ENCODE results near the gene PSME1. TPM values are rescaled to one million over a fixed set of nuclear protein-coding genes. Genes with fewer than 3 reads are reported as not detected.

PSME1 gene
- total RNA-seq, 2 donors from 2014 or later = 68.6 to 108 TPM

DNA sequence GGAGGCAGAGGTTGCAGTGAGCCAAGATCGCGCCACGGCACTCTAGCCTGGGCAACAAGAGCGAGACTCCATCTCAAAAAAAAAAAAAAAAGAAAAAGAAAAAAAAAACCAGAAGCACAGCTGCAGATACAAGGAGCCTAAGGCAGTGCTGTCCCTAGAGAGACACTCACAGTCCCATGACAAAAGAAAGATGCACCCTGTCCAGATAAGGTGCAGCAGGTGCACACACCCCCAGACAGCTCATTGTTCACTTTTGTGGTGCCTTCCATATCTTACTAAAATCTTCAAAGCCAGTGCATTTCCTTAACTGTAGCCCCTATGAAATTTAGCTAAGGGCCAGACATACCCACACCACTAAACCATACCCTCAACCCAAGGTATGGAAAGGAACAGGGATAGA, 13.6 kb upstream of the PSME1 start:
- Mint-ChIP-seq H3K27ac (no peak overlapping the region), H3K27me3 (ENCODE audit: insufficient read depth) (no peaks in the 10 kb centered on the region), H3K4me3 (no peak overlapping the region), H3K9me3 (no peaks in the 10 kb centered on the region), H3K4me1 (peaks cover 4% of the 10 kb centered on the region), H3K36me3 (ENCODE audit: low read depth) (peaks cover 53% of the 10 kb centered on the region)
- Histone ChIP-seq H3K27me3 (ENCODE audit: control insufficient read depth, insufficient read depth, low read length, poor library complexity, severe bottlenecking) (no peaks in the 10 kb centered on the region), H3K9me3 (ENCODE audit: control insufficient read depth, low read length) (no peaks in the 10 kb centered on the region), H3K4me1 (ENCODE audit: control insufficient read depth, insufficient read depth, low read length) (no peaks in the 10 kb centered on the region), H3K4me3 (ENCODE audit: low read length) (no peak overlapping the region), H3K27ac (ENCODE audit: low read depth, low read length) (no peak overlapping the region), H3K36me3 (ENCODE audit: control insufficient read depth, insufficient read depth, low read length) (peaks cover 55% of the 10 kb centered on the region), H3K9ac (ENCODE audit: extremely low read depth, low read length, poor library complexity, severe bottlenecking) (no peak overlapping the region)
- no peak for DNase-seq
- 100% methylated on average over 4 of the region's 4 CpGs; no CpG with 5 or more reads in 1 of the 2 experiments for WGBS, 2 experiments (ENCODE audit: insufficient coverage in 1 of 2, insufficient read length in 1 of 2)
- TF ChIP-seq, protein P1, sequence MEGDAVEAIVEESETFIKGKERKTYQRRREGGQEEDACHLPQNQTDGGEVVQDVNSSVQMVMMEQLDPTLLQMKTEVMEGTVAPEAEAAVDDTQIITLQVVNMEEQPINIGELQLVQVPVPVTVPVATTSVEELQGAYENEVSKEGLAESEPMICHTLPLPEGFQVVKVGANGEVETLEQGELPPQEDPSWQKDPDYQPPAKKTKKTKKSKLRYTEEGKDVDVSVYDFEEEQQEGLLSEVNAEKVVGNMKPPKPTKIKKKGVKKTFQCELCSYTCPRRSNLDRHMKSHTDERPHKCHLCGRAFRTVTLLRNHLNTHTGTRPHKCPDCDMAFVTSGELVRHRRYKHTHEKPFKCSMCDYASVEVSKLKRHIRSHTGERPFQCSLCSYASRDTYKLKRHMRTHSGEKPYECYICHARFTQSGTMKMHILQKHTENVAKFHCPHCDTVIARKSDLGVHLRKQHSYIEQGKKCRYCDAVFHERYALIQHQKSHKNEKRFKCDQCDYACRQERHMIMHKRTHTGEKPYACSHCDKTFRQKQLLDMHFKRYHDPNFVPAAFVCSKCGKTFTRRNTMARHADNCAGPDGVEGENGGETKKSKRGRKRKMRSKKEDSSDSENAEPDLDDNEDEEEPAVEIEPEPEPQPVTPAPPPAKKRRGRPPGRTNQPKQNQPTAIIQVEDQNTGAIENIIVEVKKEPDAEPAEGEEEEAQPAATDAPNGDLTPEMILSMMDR (conservative IDR thresholded peaks at IDR 0.05) = no peak

DNA sequence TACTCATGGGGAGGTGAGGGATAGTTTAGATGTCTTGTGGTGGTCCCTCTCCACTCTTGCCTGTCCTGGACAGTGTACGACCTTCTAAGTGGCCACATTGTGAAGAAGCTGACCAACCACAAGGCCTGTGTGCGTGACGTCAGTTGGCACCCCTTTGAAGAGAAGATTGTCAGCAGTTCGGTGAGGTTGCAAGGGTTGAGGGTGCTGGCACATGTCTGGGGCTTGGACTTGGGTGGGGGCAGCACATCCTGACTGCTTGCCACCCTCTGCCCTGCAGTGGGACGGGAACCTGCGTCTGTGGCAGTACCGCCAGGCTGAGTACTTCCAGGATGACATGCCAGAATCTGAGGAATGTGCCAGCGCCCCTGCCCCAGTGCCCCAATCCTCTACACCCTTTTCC, 13.1 kb upstream of the PSME1 start:
- Mint-ChIP-seq H3K9me3 (no peaks in the 10 kb centered on the region), H3K36me3 (ENCODE audit: low read depth) (peaks cover 49% of the 10 kb centered on the region), H3K27ac (peak overlapping the region; percentile 39), H3K4me3 (no peak overlapping the region), H3K27me3 (ENCODE audit: insufficient read depth) (no peaks in the 10 kb centered on the region), H3K4me1 (peaks cover 4% of the 10 kb centered on the region)
- Histone ChIP-seq H3K4me1 (ENCODE audit: control insufficient read depth, insufficient read depth, low read length) (no peaks in the 10 kb centered on the region), H3K27me3 (ENCODE audit: control insufficient read depth, insufficient read depth, low read length, poor library complexity, severe bottlenecking) (no peaks in the 10 kb centered on the region), H3K36me3 (ENCODE audit: control insufficient read depth, insufficient read depth, low read length) (peaks cover 53% of the 10 kb centered on the region), H3K9ac (ENCODE audit: extremely low read depth, low read length, poor library complexity, severe bottlenecking) (no peak overlapping the region), H3K27ac (ENCODE audit: low read depth, low read length) (no peak overlapping the region), H3K4me3 (ENCODE audit: low read length) (no peak overlapping the region), H3K9me3 (ENCODE audit: control insufficient read depth, low read length) (no peaks in the 10 kb centered on the region)
- no peak for DNase-seq
- WGBS, 2 experiments (ENCODE audit: insufficient coverage in 1 of 2, insufficient read length in 1 of 2) = 94 to 98% methylated on average over 7 to 8 of the region's 8 CpGs
- TF ChIP-seq, protein P1 (conservative IDR thresholded peaks at IDR 0.05) = no peak

DNA sequence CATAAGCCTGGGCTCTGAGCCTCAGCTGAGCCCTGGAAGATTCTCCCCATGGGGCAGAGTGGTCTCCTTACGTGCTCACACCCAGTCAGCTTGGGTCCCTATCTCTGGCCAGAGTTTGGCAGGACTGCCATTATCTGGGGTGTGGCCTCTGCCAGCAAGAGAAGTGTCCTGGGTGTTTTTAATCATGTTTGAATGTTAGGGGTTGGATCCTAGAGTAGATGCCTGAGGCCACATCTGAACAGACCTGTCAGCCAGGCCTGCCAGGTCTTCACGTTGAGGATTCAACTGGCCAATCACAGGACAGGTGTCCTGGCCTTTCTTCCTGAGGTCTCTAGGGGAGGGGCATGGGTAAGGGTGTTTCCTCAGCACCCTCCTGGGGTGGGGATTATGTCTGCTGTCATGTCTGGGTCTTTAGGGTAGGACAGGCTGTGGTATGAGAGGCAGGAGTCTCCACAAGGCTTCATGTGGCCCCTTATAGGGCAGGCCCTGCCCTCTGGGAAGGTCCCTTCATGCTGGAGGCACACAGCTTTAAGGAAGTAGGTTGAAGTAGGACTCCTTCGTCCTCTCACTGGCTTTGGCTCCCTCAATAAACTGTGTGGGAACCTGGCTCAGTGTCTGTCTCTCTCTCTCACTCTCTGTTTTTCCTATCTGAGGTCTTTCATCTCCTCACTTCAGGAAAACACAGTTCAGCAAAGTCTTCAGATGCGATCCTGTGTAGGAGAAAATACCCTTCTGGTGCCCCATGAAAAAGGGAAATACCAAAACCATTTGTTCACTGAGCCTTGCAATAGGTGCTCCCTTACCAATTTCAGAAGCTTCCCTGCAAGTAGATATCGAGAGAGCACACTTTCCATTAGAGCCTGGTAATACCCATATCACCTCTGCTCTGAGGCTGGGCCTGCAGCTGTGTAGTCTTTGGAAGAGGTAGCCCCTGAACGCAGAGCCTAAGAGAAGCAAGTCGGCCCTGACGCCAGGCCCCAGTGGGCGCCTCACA, 12.3 kb upstream of the PSME1 start:
- peaks cover 44% of the 10 kb centered on the region for H3K36me3 ChIP-seq (ENCODE audit: control insufficient read depth, insufficient read depth, low read length)
- peak; percentile 62 for DNase-seq
- Mint-ChIP-seq H3K4me1 (peaks cover 4% of the 10 kb centered on the region), H3K4me3 (no peak overlapping the region), H3K9me3 (no peaks in the 10 kb centered on the region), H3K27me3 (ENCODE audit: insufficient read depth) (no peaks in the 10 kb centered on the region), H3K36me3 (ENCODE audit: low read depth) (peaks cover 40% of the 10 kb centered on the region), H3K27ac (peak overlapping the region; percentile 61)
- 90 to 92% methylated on average over 6 to 9 of the region's 9 CpGs for WGBS, 2 experiments (ENCODE audit: insufficient coverage in 1 of 2, insufficient read length in 1 of 2)
- no peak overlapping the region for H3K4me3 ChIP-seq (ENCODE audit: low read length)
- no peaks in the 10 kb centered on the region for H3K4me1 ChIP-seq (ENCODE audit: control insufficient read depth, insufficient read depth, low read length)
- no peak overlapping the region for H3K27ac ChIP-seq (ENCODE audit: low read depth, low read length)
- H3K9ac ChIP-seq (ENCODE audit: extremely low read depth, low read length, poor library complexity, severe bottlenecking) = no peak overlapping the region
- H3K9me3 ChIP-seq (ENCODE audit: control insufficient read depth, low read length) = no peaks in the 10 kb centered on the region
- no peaks in the 10 kb centered on the region for H3K27me3 ChIP-seq (ENCODE audit: control insufficient read depth, insufficient read depth, low read length, poor library complexity, severe bottlenecking)
- TF ChIP-seq, protein P1 (conservative IDR thresholded peaks at IDR 0.05) = no peak

All from endodermal cell (in vitro differentiated cells).